Coronary artery (tissue), 2 donors: ENCODE results near the gene STEAP3.

Source experiments
- DNase-seq: peaks from one replicate; pipeline ENCODE4 v3.0.0-alpha.2; 2017; ENCODE audit warnings: low spot score
- H3K27ac ChIP-seq, 2 donors: fragments of 200-600 bp; sonication (generic); one replicate each; pipeline ENCODE4 v1.5.1; 2016 to 2019
- H3K4me3 ChIP-seq: fragments of 200-600 bp; sonication (generic); 2 replicates; pipeline ENCODE4 v1.5.1; 2016; ENCODE audit warnings: mild to moderate bottlenecking, moderate library complexity
- TF ChIP-seq, protein P1 (sequence below): fragments of 200-600 bp; sonication (generic); IDR thresholded peaks from one replicate; pipeline ENCODE4 v1.5.1; 2019; ENCODE audit warnings: antibody characterized with exemption

Gene STEAP3

DNA sequence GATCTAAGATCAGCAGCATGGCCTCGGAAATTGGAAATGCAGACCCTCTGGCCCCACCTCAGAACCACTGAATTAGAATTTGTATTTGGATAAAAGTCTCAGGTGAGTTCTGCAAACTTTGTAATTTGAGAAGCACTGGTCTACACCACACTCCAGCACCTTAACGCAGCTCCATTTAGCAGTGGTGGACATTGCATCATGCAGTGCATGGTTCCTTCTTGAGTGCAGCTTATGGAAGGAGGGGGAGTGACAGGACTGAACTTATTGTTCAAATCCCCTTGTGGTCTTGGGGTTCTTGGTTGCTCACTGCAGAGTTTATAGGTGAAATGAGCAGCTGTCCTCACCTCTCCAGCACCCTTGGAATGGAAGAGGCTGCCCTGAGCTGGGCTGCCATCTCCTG, 17.4 kb upstream of the STEAP3 start:
- DNase-seq: no peak
- H3K27ac ChIP-seq: no peak overlapping the region
- no peak overlapping the region for H3K4me3 ChIP-seq
- TF ChIP-seq, protein P1, sequence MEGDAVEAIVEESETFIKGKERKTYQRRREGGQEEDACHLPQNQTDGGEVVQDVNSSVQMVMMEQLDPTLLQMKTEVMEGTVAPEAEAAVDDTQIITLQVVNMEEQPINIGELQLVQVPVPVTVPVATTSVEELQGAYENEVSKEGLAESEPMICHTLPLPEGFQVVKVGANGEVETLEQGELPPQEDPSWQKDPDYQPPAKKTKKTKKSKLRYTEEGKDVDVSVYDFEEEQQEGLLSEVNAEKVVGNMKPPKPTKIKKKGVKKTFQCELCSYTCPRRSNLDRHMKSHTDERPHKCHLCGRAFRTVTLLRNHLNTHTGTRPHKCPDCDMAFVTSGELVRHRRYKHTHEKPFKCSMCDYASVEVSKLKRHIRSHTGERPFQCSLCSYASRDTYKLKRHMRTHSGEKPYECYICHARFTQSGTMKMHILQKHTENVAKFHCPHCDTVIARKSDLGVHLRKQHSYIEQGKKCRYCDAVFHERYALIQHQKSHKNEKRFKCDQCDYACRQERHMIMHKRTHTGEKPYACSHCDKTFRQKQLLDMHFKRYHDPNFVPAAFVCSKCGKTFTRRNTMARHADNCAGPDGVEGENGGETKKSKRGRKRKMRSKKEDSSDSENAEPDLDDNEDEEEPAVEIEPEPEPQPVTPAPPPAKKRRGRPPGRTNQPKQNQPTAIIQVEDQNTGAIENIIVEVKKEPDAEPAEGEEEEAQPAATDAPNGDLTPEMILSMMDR: no peak

DNA sequence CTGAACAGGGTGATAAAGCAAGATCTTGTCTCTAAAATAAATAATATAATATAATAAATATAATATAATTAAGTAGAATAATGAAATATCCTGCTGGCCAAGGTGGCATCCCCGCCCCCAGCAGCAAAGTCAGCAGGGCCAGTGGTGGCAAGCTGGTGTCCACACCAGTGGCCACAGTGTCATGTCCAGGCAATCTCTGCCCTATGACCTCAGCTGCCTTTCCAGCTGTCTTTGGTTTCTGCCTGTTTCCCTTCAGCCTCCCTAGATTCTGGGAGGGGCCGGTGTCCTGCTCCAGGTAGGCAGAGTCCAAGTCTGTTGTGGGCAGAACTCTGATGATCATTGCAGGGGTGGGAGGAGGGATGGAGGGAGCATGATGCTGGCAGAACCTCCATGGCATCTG, 16.2 kb upstream of the STEAP3 start:
- TF ChIP-seq, protein P1: no peak
- DNase-seq: no peak
- no peak overlapping the region for H3K4me3 ChIP-seq
- H3K27ac ChIP-seq: no peak overlapping the region

DNA sequence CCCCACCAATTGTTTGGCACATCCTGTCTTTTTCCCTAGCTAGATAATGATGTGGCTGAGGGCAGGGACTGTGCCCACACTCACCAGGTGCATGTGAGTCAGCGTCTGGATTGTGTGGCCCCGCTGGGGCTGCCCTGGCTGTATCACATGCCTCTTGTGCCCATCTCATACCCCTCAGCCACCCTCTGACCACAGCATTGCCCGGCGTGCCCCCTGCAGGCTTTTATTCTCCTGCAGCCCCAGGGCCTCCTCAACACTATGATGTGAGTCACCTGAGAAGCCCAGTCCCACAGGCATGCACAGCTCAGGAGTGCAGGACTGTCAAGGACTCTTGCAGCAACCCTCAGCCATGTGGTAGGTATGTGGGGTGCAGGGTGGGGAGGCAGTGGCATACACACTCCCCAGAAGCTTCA, 14.8 kb upstream of the STEAP3 start:
- Histone ChIP-seq H3K4me3 (no peak overlapping the region), H3K27ac (no peak overlapping the region)
- DNase-seq: no peak
- TF ChIP-seq, protein P1: no peak

DNA sequence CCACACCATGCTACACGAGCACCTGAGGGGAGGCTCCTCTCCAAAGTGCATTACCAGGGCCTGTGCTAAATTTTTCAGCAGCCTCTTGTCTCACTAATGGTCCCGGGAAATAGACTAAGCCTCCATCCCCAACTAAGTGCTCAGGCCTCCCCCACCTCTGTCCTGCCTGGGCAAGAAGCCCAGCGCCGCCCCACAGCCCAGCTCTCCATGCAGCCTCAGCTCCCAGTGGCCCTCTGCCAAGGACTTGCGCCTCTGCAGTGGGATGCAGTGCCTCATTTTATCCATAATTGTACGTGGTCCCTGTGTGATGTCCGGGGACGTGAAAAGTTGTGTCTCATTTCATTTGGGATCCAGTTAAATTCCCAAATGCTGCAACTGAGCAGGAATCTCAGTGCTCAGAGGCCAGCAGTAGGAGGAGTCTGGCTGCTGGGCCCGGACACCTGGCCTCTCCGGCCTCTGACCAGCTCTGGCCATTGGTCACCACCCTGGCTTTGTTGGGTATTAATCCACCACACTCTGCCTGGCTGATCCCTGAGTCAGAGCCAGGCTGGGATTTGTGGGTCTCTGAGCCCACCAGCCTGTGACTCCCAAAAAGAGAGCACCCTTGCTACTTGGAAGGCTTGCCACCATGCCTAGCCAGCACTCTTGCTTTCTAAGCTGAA, 11.4 kb upstream of the STEAP3 start:
- Histone ChIP-seq H3K27ac (no peak overlapping the region), H3K4me3 (no peak overlapping the region)
- no peak for DNase-seq
- TF ChIP-seq, protein P1: no peak

DNA sequence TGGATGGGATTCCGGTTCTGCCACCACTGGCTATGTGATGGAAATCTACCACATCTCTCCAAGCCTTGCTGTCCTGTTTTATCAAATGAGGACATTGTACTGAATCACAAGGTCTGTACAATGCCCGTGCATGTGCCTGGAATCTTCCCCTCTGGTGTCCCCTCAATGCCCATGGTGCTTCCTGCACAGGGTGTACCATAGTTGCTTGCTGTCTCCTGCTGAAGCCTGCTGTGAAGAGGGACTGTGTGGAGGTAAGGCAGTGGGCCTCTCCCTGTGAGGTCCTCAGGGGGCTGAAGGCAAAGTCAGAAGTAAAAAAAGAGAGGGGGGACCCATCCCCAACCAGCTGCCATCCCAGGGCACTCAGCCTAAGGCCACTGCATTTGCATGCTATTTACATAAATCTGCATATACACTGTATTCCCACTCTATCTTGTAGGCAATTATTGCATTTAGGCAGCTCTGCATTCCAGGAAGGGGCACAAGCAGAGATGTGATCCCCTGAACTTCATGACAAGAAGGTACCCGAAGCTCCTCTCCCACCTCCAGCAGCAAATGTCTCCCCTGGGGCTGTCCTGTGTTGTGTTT, 9.1 kb upstream of the STEAP3 start:
- Histone ChIP-seq H3K4me3 (no peak overlapping the region), H3K27ac (no peak overlapping the region)
- DNase-seq: no peak
- TF ChIP-seq, protein P1: no peak

DNA sequence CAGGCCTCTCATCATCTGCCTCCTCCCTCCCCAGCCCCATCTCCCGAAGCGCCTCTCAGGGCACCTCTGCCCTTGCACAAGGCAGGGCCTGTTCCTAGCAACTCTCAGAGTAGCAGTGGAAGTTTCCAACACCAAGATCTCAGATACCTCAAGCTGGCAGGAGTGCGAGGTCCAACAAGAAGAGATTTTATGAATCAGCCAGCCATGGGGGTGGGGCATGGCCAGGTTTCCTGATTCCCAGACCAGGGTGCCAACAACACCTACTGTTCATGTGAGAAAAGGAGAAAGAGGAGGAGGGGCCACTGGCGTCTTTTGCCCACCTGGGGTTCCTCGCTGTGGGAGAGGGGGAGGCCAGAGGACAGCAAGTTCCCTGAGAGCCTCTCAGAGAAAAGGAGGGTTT, 6.6 kb upstream of the STEAP3 start:
- Histone ChIP-seq H3K27ac (no peak overlapping the region), H3K4me3 (no peak overlapping the region)
- TF ChIP-seq, protein P1: no peak
- DNase-seq: no peak

- DNase-seq: no peak
- TF ChIP-seq, protein P1: no peak
- H3K4me3 ChIP-seq: no peak overlapping the region
- no peak overlapping the region for H3K27ac ChIP-seq
Observed at GRCh38 chr2:119218478-119219064, 5.1 kb upstream of the STEAP3 start.
